Neuronal stem cell (in vitro differentiated cells): Measurements from ENCODE around the gene TSPEAR.

ENCODE experiments used
- DNase-seq: peaks from one replicate; pipeline ENCODE4 v3.0.0-alpha.2; 2013; ENCODE audit warnings: low spot score
- H2AFZ ChIP-seq: one replicate; pipeline ENCODE4 v1.6.1; 2013; ENCODE audit warnings: mild to moderate bottlenecking, low read length, inconsistent platforms
- H2AK5ac ChIP-seq: 2 replicates; pipeline ENCODE4 v1.6.1; 2013; ENCODE audit warnings: low read depth, mild to moderate bottlenecking, inconsistent platforms, low read length, moderate library complexity, mixed read lengths
- H2BK120ac ChIP-seq: 2 replicates; pipeline ENCODE4 v1.6.1; 2013; ENCODE audit warnings: low read depth, mild to moderate bottlenecking, inconsistent platforms, low read length, moderate library complexity, mixed read lengths
- H2BK12ac ChIP-seq: one replicate; pipeline ENCODE4 v1.6.1; 2013; ENCODE audit warnings: low read length, inconsistent platforms
- H2BK15ac ChIP-seq: 2 replicates; pipeline ENCODE4 v1.6.1; 2013; ENCODE audit warnings: mild to moderate bottlenecking, low read length, inconsistent platforms, mixed read lengths
- H2BK5ac ChIP-seq: one replicate; pipeline ENCODE4 v1.6.1; 2013; ENCODE audit warnings: inconsistent platforms, mild to moderate bottlenecking, low read length, moderate library complexity
- H3K14ac ChIP-seq: one replicate; pipeline ENCODE4 v1.6.1; 2013; ENCODE audit warnings: low read length, inconsistent platforms
- H3K18ac ChIP-seq: 2 replicates; pipeline ENCODE4 v1.6.1; 2013; ENCODE audit warnings: low read length, inconsistent platforms
- H3K23ac ChIP-seq: 2 replicates; pipeline ENCODE4 v1.6.1; 2013; ENCODE audit warnings: low read depth, mild to moderate bottlenecking, mixed read lengths, low read length, inconsistent platforms; ENCODE audit not compliant: poor library complexity
- H3K27ac ChIP-seq: replicated peaks from 3 replicates; pipeline ENCODE4 v1.5.1; 2013; ENCODE audit warnings: low read length, inconsistent platforms
- H3K27me3 ChIP-seq, 3 experiments: 2 replicates each; pipeline ENCODE4 v1.6.1; 2013; ENCODE audit warnings: low read length in 3 of 3, mild to moderate bottlenecking in 2 of 3, inconsistent platforms in 1 of 3, low read depth in 1 of 3, mixed read lengths in 1 of 3, moderate library complexity in 1 of 3; ENCODE audit not compliant: control insufficient read depth in 3 of 3, insufficient read depth in 3 of 3
- H3K36me3 ChIP-seq, 2 donors: replicated peaks in 1 of 2; 2 replicates each; pipeline ENCODE4 v1.6.1; 2013; ENCODE audit warnings: low read length in 2 of 2; ENCODE audit not compliant: control insufficient read depth in 2 of 2, insufficient read depth in 2 of 2
- H3K4ac ChIP-seq: 2 replicates; pipeline ENCODE4 v1.6.1; 2013; ENCODE audit warnings: inconsistent platforms, mild to moderate bottlenecking, low read length, moderate library complexity
- H3K4me1 ChIP-seq, 2 donors: 1 replicate in 1 of 2; 2 replicates in 1 of 2; pipeline ENCODE4 v1.6.1; 2013; ENCODE audit warnings: low read length in 2 of 2, low read depth in 1 of 2; ENCODE audit not compliant: control insufficient read depth in 2 of 2, insufficient read depth in 1 of 2
- H3K4me2 ChIP-seq: one replicate; pipeline ENCODE4 v1.6.1; 2013; ENCODE audit warnings: mild to moderate bottlenecking, low read length, inconsistent platforms; ENCODE audit not compliant: insufficient read depth, poor library complexity, severe bottlenecking
- H3K4me3 ChIP-seq, 2 donors: 2 replicates each; pipeline ENCODE4 v1.5.1; 2013; ENCODE audit warnings: low read length in 2 of 2, mild to moderate bottlenecking in 2 of 2, inconsistent platforms in 1 of 2, moderate library complexity in 1 of 2
- H3K79me1 ChIP-seq: one replicate; pipeline ENCODE4 v1.6.1; 2013; ENCODE audit warnings: low read depth, mild to moderate bottlenecking, inconsistent platforms, low read length, moderate library complexity
- H3K9ac ChIP-seq: one replicate; pipeline ENCODE4 v1.6.1; 2013; ENCODE audit warnings: mild to moderate bottlenecking, low read depth, low read length, inconsistent platforms; ENCODE audit not compliant: poor library complexity
- H3K9me3 ChIP-seq, 2 donors: replicated peaks in 1 of 2; 2 replicates each; pipeline versions ENCODE3 to v1.6.1; 2013; ENCODE audit warnings: low read length in 2 of 2, mild to moderate bottlenecking in 2 of 2, inconsistent platforms in 1 of 2, low read depth in 1 of 2, mixed read lengths in 1 of 2, moderate library complexity in 1 of 2; ENCODE audit not compliant: control insufficient read depth in 2 of 2, insufficient read depth in 1 of 2
- H4K8ac ChIP-seq: one replicate; pipeline ENCODE4 v1.6.1; 2013; ENCODE audit warnings: low read depth, mild to moderate bottlenecking, inconsistent platforms, low read length, moderate library complexity
- H4K91ac ChIP-seq: one replicate; pipeline ENCODE4 v1.6.1; 2013; ENCODE audit warnings: low read length, low read depth, mild to moderate bottlenecking, inconsistent platforms; ENCODE audit not compliant: poor library complexity
- WGBS, 2 donors: extraction: QIAGEN DNeasy Blood & Tissue Kit; methylation state at CpG; one replicate each; pipeline ENCODE4 v1.1.7; 2013; ENCODE audit warnings: missing lambda C conversion rate in 2 of 2, mixed read lengths in 1 of 2; ENCODE audit not compliant: insufficient read length in 2 of 2, insufficient replicate concordance in 1 of 2; ENCODE audit errors: extremely low coverage in 2 of 2; 5-methylcytosine and 5-hydroxymethylcytosine counted together

TSPEAR gene

DNA sequence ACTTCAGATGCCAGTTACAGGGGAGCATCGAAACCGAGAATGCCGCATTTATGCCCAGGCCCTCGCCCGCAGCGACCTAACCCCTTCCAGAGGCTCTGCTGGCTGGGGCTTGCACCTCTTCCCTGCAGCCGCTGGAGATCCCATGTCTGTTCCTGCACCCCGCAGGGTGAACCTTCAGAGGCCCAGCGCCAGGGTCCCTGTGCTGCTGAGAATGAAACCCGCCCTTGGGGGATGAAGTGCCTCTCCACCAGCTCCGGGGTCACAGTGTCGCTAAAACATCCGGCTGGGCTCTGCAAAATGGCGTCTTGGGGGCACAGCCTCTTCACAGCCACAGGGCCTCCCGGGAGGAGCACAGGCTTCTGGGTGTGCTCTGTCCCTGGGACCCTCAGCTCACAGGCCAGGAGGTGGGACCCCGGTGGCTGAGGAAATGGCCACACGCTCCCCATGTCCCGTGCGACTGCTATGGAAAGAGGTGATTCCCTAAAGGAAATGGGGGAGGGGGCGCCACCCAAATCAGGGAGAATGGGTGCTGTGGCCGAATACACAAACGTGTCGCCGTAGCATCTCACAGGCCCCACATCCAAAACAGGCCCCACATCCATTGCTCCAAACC lies 39.9 kb upstream of the TSPEAR start:
- H2BK120ac ChIP-seq: no peak overlapping the region

DNA sequence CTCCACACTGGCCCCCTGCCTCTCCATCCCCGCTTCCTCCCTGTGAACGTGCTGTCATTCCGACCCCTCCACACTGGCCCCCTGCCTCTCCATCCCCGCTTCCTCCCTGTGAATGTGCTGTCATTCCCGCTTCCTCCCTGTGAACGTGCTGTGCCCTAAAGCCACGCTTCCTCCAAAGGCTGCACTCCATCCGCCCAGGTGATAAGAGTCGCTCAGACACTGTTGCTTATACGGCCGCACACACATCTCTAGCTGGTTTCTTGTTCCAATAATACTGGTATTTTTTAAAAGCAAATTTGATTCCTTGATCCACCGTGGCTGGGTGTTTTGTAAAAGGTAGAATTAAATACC lies 39.3 kb upstream of the TSPEAR start:
- Histone ChIP-seq H2AK5ac (peak overlapping the region; percentile 89), H3K9me3 (peaks cover 0 to 4% of the 10 kb centered on the region in 2 donors), H4K8ac (no peak overlapping the region), H3K4me2 (no peak overlapping the region), H3K18ac (no peak overlapping the region), H3K9ac (no peak overlapping the region), H3K27me3 (peaks cover 0 to 13% (median 0%) of the 10 kb centered on the region in 3 experiments), H2BK120ac (no peak overlapping the region), H3K36me3 (no peaks in the 10 kb centered on the region), H4K91ac (no peak overlapping the region), H2BK15ac (no peak overlapping the region), H3K79me1 (no peaks in the 10 kb centered on the region), H3K27ac (no peak overlapping the region), H3K23ac (peak overlapping the region; percentile 82), H3K4me3 (no peak overlapping the region), H2BK12ac (no peak overlapping the region), H3K4me1 (peaks cover 2 to 12% of the 10 kb centered on the region in 2 donors), H2AFZ (no peak overlapping the region), H2BK5ac (no peak overlapping the region), H3K4ac (peak overlapping the region; percentile 44), H3K14ac (peak overlapping the region; percentile 5)
- WGBS, 2 donors: no CpG with 5 or more reads among the region's 12 CpGs
- no peak for DNase-seq

More for the DNA sequence above, 39.9 kb upstream of the TSPEAR start:
- Histone ChIP-seq H3K4me3 (no peak overlapping the region), H3K4me2 (no peak overlapping the region), H3K4me1 (peaks cover 2 to 12% of the 10 kb centered on the region in 2 donors), H3K14ac (peak overlapping the region; percentile 2), H2BK12ac (no peak overlapping the region), H3K36me3 (no peaks in the 10 kb centered on the region), H3K4ac (no peak overlapping the region), H4K8ac (no peak overlapping the region), H3K9me3 (peaks cover 0 to 4% of the 10 kb centered on the region in 2 donors), H3K79me1 (no peaks in the 10 kb centered on the region), H2BK5ac (no peak overlapping the region), H2BK15ac (no peak overlapping the region), H4K91ac (no peak overlapping the region), H2AK5ac (no peak overlapping the region), H3K9ac (no peak overlapping the region), H3K27ac (no peak overlapping the region), H3K23ac (no peak overlapping the region), H3K18ac (no peak overlapping the region), H3K27me3 (peaks cover 0 to 9% (median 0%) of the 10 kb centered on the region in 3 experiments), H2AFZ (no peak overlapping the region)
- WGBS, 2 donors: no CpG with 5 or more reads among the region's 24 CpGs
- no peak for DNase-seq

DNA sequence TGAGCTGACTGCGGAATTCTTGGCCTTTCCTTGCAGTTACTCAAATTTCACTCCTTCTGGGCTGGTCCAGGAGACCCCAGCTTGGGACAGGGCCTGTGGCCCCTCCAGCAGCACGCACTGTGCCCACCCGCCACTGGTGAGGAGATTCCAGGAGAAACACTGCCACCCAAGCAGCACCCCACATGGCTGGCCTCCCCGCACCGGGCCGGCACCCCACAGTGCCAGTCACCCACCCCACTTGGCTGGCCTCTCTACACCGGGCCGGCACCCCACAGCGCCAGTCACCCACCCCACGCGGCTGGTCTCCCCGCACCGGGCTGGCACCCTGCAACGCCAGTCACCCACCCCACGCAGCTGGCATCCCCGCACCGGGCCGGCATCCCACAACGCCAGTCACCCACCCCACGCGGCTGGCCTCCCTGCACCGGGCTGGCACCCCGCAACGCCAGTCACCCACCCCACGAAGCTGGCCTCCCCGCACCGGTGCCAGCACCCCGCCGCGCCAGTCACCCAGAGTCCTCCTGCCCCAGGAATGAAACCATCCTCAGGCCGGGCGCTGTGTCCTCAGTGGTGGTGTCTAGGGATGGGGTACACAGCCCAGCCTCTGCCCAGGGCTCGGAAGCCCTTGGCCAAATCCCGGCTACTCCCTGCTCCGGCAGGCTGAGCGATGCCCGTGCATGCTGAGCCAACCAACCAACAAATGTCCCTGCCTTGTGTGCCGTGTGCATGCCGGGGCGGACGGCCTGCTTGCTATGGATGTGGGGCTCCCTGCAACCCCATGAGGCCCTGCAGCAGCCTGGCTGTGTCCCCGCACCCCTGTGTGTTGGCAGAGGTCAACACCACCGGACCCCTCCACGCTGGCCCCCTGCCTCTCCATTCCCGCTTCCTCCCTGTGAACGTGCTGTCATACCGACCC lies 38.6 kb upstream of the TSPEAR start:
- no peak overlapping the region for H2BK120ac ChIP-seq
- H3K4me2 ChIP-seq: no peak overlapping the region
- H3K4me3 ChIP-seq: no peak overlapping the region
- H3K27me3 ChIP-seq: peaks cover 0 to 15% (median 0%) of the 10 kb centered on the region in 3 experiments
- peak overlapping the region; percentile 74 for H3K9ac ChIP-seq
- no peak overlapping the region for H3K27ac ChIP-seq
- H3K18ac ChIP-seq: peak overlapping the region; percentile 61
- H2AK5ac ChIP-seq: peak overlapping the region; percentile 89
- no peaks in the 10 kb centered on the region for H3K79me1 ChIP-seq
- H2BK15ac ChIP-seq: no peak overlapping the region
- H3K14ac ChIP-seq: peak overlapping the region; percentile 5
- no peak overlapping the region for H4K91ac ChIP-seq
- H2BK12ac ChIP-seq: no peak overlapping the region
- H2BK5ac ChIP-seq: no peak overlapping the region
- peaks cover 2 to 12% of the 10 kb centered on the region in 2 donors for H3K4me1 ChIP-seq
- no peak overlapping the region for H2AFZ ChIP-seq
- H3K4ac ChIP-seq: peak overlapping the region; percentile 44
- peaks cover 0 to 2% of the 10 kb centered on the region in 2 donors for H3K9me3 ChIP-seq
- no peaks in the 10 kb centered on the region for H3K36me3 ChIP-seq
- no peak for DNase-seq
- WGBS, 2 donors: no CpG with 5 or more reads among the region's 47 CpGs
- peak overlapping the region; percentile 82 for H3K23ac ChIP-seq
- H4K8ac ChIP-seq: no peak overlapping the region
